SW 1271 (cell line): ENCODE data around the gene IER3.
"Not testable (repeated sequence)": the region's sequence is repeated elsewhere in the genome, so short reads cannot be mapped to it uniquely, and the experiment has no call there.

ENCODE experiments used
- DNase-seq, 2 experiments: peaks; one replicate each; lab custom pipeline; 2025; lab: John Stamatoyannopoulos, UW

IER3 gene

DNA sequence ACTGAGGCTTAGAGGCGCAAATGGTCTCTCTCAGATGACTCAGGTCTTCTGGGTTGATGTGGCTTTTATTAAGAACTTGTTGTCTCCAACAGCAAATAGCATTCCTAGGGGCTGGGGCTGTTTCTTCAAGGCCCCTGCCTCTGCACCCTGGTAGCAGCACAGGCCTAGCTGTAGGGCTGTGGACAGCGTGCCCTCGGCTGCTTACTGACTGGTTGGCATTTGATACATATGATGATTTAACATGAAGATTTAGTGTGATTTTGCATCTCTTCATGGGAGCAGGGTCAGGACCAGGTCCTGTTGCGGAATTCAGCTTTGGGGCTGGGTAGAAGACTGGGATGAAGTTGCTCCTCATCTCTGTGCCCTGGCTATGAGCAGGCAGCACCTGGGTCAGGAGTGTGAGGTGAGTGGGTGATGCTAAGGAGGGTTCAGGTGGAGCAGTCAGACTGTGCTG, 24.3 kb upstream of the IER3 start:
- DNase-seq = no peak

DNA sequence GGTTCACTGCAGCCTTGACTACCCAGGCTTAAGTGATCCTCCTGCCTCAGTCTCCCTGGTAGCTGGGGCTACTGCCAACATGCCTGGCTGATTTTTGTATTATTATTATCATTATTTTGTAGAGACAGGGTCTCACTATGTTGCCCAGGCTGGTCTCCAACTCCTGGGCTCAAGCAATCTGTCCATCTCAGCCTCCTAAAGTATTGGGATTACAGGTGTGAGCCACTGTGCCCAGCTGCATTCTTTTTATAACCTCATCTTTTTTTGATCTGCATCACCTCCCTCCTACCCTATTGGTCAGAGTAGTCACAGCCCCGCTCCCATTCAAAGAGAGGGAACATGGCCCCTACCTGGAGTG, 23.6 kb upstream of the IER3 start:
- no peak for DNase-seq

DNA sequence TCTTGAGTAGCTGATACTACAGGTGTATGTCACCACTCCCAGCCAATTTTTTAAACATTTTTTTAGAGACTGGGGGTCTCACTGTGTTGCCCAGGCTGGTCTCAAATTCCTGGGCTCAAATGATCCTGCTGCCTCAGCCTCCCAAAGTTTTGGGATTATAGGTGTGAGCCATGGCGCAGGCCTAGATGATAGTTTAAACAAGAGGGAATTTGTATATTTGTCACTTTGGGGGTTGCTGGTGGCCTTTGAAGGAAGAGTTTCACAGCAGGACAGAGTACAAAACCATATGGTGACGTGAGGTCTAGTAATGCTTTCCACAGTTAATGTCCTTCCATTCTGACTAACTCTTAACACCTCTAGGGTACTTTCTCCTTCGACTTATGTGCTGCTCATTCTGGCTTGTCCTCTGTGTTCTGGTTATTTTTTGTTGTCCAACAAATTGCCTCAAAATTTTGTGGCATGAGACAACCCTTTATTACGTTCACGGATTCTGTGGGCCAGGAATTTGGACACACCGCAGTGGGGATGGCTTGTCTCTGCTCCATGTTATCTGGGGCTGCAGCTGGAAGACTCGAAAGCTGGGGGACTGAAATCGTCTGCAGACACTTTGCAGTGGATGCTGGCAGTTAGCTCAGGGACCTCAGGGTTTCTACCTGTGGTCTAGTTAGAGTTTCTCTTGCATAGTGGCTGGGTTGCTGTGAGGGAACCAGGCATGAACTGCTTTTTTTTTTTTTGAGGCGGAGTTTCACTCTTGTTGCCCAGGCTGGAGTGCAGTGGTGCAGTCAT, 23.0 kb upstream of the IER3 start:
- DNase-seq = no peak

DNA sequence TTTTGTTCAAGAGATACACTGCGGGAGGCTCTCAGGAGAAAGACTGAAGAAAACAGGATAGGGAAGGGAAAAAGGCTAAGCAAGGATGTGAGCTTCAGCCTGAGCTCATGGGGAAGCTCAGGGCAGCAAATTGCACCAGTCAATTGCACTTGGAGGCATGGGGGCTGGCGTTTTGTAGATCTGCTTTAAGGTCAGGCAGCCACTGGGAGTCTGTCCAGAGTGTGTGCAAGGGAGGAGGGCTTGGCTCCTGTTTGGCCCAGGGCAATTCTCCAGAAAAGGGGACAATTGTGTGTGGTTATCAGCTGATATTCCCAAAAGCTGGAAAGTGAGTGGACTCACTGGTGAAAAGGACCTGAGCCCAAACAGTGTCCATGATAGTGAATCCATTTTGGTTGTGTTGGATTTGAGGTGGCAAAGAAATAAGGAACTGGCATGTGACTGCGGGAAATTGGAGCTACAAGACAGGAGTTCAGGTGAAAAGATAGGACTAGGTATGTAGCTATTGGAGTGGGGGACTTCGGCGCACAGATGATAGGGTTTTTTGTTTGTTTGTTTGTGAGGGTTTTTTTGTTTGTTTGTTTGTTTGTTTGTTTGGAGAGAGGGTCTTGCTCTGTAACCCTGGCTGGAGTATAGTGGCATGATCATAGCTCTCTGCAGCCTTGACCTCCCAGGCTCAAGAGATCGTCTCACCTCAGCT, 22.3 kb upstream of the IER3 start:
- DNase-seq = no peak

DNA sequence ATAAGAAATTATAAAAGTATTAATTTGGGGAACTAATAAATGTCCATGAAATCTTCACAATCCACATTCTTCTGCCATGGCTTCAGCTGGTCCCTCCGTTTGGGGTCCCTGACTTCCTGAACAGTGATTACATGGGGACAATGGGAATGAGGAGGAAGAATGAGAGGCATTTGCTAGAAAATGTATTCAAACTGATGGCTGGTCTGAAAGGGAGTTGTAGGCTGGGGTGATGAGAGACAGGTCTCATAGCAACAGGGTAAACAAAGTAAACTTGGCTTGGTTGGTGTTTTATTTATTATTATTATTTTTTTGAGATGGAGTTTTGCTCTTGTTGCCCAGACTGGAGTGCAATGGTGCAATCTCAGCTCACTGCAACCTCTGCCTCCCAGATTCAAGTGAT, 21.1 kb upstream of the IER3 start:
- DNase-seq = not testable (repeated sequence)

DNA sequence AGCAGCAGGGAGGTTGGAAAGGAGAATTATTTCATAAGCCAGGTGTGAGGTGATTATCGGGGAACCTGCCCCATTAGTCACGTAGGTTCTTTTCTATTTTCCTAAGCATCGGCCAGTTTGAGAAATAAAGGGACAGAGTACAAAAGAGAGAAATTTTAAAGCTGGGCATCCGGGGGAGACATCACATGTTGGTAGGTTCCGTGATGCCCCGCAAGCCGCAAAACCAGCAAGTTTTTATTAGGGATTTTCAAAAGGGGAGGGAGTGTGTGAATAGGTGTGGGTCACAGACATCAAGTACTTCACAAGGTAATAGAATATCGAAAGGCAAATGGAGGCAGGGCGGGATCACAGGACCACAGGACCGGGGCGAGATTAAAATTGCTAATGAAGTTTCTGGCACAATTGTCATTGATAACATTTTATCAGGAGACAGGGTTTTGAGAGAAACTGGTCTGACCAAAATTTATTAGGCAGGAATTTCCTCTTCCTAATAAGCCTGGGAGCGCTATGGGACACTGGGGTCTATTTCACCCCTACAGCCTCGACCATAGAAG, 20.2 kb upstream of the IER3 start:
- not testable (repeated sequence) for DNase-seq

DNA sequence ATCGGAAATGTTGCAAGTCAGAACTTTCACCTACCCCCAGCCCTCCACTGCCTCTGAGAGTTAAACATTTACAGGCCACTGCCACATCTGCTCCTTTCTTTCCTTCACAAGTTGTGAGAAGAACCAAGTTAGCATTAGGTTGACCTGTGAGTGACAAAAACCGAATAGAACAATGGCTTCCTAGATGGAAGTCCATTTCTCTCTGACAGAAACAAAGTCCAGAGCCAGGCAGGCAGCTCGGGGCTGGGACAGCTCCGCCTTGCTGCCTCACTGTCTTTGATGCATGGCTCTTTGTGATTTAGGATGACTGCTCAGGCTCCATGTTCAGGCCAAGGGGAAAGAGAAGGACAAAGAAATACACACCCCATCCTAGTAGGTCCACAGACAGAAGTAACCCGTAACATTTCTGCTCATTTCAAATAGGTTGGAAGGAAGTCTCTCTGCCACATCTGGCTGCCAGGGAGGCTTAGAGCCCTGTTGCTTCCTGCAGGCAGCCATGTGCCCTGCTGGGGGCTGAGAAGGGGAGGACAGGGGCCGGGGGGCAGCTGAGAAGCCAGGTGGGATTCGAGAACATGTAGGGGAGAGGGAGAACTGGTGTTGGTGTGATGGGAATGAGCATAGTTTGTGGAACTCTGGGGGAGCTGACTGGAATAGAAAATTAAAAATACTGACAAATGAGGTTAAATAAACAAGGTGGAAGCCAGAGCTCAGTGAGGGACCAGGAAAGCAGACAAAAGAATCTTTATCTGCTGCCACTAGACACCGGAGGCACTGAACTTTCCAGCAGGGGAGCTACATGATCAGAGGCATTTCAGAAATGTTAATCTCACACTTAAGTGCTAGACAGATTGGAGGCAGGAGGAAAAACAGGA, 19.5 kb upstream of the IER3 start:
- DNase-seq = peak; percentile 32 to 77

DNA sequence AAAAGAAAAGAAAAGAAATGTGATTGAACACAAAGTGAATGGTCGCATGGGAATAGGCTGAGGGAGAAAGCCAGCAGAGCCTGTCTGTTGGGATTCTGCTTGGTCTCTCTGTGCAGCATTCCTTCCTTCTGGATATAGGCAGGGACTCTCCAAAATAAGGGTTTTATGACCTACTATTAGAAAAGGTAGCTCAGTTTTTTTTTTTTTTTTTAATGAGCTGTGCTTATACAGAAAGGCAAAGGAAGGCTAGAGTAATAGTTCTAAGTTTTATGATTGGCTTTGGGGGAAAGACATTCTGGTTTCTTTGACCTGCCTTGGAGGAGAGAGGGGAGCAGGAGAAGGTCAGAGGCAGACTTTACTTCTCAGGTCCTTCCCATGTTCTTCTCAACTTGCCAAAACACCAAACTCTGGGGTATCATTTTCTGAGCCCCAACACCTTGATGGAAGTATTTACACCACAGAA, 18.8 kb upstream of the IER3 start:
- no peak for DNase-seq

DNA sequence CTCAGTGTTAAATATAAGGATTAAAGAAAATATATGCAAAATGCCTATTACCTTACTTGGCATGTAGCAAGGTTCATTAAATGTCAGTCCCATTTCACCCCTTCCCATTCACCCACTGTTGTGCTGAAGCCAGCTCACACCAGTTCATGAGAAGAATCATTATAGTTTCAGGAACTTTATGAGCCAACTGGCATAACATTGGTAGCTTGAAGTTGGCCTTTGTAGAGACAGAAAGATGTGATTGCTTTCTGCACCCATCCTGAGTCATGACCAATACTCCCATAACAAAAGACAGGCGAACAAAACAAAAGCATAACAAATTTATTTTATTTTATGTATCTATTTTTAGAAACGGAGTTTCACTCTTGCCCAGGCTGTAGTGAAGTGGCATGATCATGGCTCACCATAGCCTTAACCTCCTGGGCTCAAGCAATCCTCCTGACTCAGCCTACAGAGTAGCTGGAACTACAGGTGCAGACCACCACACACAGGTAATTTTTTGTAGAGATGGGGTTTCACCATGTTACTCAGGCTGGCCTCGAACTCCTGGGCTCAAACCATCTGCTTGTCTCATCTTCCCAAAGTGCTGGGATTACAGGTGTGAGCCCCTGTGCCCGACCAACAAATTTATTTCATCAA, 17.6 kb upstream of the IER3 start:
- no peak for DNase-seq

DNA sequence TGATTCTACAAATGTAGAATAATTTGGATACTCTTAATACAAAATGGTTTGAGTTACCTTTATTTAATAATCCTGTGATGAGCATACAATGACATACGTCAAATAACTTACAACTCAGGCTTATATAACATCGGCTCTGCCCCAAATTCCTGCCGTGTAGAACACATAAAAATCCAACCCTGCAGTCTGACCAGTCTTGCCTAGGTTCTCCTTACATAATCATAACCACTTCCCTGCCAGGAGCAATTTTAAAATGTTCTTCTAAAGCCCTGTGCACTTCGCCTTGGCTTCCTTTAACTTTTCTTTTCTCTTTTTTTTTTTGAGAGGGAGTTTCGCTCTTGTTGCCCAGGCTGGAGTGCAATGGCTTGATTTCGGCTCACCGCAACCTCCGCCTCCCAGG, 16.2 kb upstream of the IER3 start:
- no peak for DNase-seq

DNA sequence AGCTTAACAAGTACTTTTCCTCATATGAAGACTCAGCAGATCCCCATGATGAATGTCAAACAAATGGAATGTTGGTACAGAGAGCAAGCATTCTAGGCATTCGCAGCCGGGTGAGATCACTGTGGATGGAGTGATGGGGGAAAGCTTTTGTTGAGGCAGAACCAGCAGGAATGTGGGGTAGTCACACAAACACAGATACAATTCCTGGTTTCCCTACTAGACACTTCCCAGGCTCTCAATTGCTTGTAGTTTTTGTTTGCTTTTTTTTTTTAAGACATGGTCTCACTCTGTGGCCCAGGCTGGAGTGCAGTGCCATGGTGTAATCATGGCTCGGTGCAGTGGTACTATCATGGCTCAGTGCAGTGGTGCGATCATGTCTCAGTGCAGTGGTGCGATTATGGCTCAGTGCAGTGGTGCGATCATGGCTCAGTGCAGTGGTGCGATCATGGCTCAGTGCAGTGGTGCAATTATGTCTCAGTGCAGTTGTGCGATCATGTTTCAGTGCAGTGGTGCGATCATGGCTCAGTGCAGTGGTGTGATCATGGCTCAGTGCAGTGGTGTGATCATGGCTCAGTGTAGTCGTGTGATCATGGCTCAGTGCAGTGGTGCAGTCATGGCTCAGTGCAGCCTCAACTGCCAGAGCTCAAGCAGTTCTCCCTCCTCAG, 15.4 kb upstream of the IER3 start:
- DNase-seq = peak; percentile 65 to 82

DNA sequence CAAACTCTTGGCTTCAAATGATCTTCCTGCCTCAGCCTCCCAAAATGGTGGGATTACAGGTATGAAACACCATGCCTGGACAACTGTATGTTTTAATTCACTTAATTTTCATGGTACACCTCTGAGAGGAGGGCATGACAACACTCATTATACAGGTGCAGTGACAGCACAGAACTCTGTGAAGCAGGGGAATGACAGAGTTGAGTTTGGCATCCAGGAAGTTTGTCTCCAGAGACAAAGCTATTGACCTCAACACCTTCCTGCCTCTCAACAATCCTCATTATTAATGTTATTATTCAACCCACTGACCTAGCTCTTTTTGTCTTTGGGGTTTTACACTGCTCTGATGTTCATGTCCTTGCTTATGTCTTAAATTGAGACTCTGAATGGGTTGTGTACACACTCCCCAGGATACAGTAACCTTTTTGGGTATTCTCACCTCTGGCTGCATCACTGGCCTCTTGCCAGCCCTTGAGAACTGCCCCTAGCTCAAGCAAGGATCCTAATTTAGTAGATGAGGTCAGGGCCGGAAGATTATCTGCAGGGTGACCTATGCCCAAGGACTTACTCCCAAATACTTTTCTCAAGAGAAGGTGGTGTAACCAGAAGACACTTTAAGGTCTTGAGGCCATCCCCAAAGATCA, 13.0 kb upstream of the IER3 start:
- no peak for DNase-seq

DNA sequence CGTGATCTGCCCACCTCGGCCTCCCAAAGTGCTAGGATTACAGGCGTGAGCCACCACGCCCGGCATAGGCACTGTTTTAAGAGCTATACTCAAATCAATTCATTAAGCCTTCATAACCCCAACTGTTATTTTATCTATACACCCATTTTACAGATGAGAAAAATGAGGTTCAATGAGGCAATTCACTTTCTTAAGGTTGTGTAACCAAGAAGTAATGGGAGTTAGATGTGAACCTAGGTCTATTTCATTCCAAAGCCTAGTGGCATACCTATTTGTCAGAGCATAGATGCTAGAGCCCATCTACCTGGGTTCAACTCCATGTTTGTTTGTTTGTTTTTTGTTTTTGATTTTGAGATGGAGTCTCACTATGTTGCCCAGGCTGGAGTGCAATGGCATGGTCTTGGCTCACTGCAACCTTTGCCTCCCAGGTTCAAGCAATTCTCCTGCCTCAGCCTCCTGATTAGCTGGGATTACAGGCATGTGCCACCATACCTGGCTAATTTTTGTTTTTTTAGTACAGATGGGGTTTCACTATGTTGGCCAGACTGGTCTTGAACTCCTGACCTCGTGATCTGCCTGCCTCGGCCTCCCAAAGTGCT, 12.2 kb upstream of the IER3 start:
- not testable (repeated sequence) for DNase-seq

DNA sequence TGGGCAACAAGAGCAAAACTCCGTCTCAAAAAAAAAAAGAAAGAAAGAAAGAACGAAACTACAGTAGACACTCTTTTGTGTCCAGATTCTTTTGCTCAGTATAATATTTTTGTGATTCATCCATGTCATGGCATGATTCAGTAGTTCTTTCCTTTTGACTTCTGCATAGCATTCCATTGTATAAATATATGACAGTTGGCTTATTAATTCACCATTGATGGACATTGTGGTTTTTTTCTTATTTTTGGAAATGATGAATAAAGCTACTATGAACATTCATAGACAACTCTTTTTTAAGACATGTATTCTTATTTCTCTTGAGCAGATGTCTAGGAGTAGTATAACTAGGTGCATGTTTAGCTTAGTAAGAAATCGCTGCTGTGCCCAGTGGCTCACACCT, 10.3 kb upstream of the IER3 start:
- no peak for DNase-seq

DNA sequence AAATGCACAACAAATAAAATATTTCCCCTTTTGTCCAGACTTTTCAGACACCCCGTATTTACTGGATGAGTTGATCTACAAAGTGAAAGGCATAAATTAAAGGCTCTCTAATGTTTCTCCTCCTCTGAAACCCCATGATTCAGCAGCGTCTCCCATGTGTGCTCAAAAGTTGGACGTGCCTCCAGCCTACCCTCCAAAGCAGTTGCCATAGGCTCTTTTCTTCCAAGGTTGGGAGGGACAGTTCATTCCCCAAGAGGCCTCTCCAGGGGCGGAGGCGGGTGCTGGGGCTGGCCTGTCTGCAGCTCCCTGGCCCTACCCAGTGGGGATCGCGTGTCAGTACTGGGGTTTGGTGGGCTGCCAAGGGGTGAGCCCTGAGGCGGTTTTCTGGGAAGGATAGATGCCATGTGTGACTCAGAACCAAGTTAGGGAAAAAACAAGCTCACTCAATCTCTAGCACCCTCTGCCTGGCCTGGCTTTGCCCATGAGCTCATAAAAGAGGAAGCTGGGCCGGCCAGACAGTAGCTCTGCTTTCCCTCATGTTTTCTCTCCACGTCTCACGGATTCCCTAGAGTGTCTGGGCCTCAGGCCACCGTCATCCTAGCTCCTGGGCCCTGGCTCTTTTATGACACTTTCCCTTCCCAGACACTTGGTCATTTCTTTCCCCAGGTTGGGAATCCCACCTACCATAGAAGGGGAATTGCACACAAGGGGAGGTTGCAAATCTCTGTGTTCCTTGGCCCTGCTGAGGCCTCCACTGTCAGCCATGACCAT, 8.0 kb upstream of the IER3 start:
- peak; percentile 99 for DNase-seq

DNA sequence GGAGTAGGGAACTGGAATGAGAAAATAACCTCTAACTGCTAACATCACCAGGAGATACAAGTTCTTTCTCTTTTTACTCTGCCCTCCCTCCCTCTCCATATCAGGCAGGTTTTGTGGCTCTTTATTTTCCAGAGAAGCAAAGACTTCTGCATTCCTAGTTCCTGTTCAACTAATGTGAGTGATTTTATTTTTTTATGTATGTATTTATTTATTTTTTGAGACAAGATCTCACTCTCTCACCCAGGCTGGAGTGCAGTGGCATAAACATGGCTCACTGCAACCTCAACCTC, 6.0 kb upstream of the IER3 start:
- DNase-seq = no peak

DNA sequence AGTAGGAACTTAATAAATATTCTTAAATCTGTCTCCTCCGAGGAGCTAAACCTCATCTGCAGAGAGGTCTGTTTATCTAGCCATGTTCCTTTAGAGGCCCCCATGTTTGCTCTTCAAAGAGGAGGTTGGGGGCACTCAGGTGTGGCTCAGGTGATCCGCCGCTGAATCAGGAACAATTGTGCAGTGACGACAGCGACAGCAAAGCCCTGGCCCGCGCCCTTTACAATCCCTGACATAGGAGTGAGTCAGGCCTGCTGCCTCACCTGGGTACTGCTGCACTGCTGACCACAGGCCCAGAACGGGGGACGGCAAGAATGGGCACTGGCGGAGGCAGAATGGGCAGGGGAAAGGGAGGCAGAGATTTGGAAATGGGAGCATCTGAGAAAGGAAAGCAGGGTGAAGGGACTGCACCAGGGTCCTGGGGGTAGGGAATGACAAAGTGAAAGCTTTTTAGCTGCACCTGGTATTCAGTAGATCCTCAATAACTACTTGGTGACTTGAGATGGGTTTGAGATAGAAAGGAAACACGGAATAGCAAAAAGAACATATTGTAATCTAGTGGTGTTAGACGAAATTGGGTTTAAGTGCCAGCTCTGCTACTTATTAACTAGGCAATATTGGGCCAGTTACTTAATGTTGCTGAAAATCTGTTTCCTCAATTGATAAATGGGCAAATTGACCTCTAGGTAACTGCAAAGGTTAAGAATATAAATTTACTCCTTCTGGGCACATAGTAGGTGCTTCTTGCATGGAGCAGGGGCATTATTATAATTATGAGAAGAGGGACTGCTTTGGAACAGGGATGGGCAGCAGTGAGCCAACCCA, 5.4 kb upstream of the IER3 start:
- DNase-seq = no peak

DNA sequence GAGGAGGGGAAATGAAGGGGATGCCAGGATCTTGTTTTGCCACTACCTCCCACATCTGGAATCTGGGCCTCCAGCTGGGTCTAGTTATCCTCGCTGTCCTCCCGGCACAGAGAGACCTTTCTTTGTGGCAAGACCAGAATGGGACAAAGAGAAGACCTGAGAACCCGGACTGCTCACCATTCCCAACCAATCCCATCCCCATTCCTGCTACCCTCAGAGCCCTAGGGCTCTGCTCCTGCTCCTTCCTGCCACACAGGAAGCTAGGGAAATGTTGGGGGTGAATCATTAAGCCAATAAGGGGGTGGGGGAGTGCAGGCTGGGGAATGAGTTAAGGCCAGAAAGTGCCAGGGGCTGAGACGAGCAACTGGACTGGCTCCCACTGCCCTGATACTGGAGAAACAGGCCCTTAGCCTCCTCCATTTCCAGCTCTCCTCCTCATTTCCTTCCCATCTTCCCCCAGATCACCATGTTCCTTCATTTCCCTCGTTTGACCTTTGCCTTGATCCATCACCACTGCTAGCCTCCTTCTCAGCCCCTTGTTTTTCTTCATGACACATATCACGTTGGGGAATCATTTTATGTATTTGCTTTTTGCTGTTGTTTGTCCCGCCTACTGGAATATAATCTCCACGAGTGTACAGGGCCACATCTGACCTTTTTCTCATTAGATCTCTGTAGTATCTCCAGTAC, 4.6 kb upstream of the IER3 start:
- no peak for DNase-seq
